ENCODE data around the gene RNFT2.

RNFT2 gene

GRCh38 chr12:116884871-116885270 lies 146.8 kb downstream of the RNFT2 start:
- peaks cover 42% of the 10 kb centered on the region for H3K4me1 ChIP-seq (ENCODE audit: control insufficient read depth, low read length)
- H3F3A ChIP-seq (ENCODE audit: control insufficient read depth, insufficient read depth): peaks cover 20% of the 10 kb centered on the region
- no peaks in the 10 kb centered on the region for H3K9me3 ChIP-seq (ENCODE audit: control insufficient read depth, insufficient read depth, low read length)
- H3K4me2 ChIP-seq (ENCODE audit: low read length): peak overlapping the region; percentile 31; the same call in 1 of the 2 replicates
- peaks cover 17% of the 10 kb centered on the region for H3K27me3 ChIP-seq (ENCODE audit: control insufficient read depth, low read length)
- peaks cover 9% of the 10 kb centered on the region for H3K79me2 ChIP-seq (ENCODE audit: control insufficient read depth, low read length)
- no peak for TF ChIP-seq CTCF (IDR thresholded peaks at IDR 0.05; ENCODE audit: low read depth, low read length, poor library complexity, severe bottlenecking)
- no peak for TF ChIP-seq EZH2phosphoT487 (IDR thresholded peaks at IDR 0.05; ENCODE audit: borderline replicate concordance, low read length)
- no peak overlapping the region for H3K27ac ChIP-seq (ENCODE audit: low read depth, low read length)
- no peaks in the 10 kb centered on the region for H4K20me1 ChIP-seq (ENCODE audit: control insufficient read depth, insufficient read depth, low read depth, low read length)
- H3K4me3 ChIP-seq (ENCODE audit: low read length): no peak overlapping the region
- H3K9me2 ChIP-seq (replicated peaks; ENCODE audit: control insufficient read depth, low read length): no peaks in the 10 kb centered on the region
- H3K36me3 ChIP-seq (ENCODE audit: control insufficient read depth, low read length): peaks cover 9% of the 10 kb centered on the region

GRCh38 chr12:116885491-116885890 lies 147.4 kb downstream of the RNFT2 start:
- TF ChIP-seq EZH2phosphoT487 (IDR thresholded peaks at IDR 0.05; ENCODE audit: borderline replicate concordance, low read length): no peak
- no peak for TF ChIP-seq CTCF (IDR thresholded peaks at IDR 0.05; ENCODE audit: low read depth, low read length, poor library complexity, severe bottlenecking)
- Histone ChIP-seq H3K27me3 (ENCODE audit: control insufficient read depth, low read length) (peaks cover 15% of the 10 kb centered on the region), H3K9me3 (ENCODE audit: control insufficient read depth, insufficient read depth, low read length) (no peaks in the 10 kb centered on the region), H3K4me3 (ENCODE audit: low read length) (no peak overlapping the region), H3K79me2 (ENCODE audit: control insufficient read depth, low read length) (peaks cover 3% of the 10 kb centered on the region), H3K36me3 (ENCODE audit: control insufficient read depth, low read length) (peaks cover 3% of the 10 kb centered on the region), H4K20me1 (ENCODE audit: control insufficient read depth, insufficient read depth, low read depth, low read length) (no peaks in the 10 kb centered on the region), H3K27ac (ENCODE audit: low read depth, low read length) (no peak overlapping the region), H3F3A (ENCODE audit: control insufficient read depth, insufficient read depth) (peaks cover 20% of the 10 kb centered on the region), H3K4me1 (ENCODE audit: control insufficient read depth, low read length) (peaks cover 42% of the 10 kb centered on the region), H3K9me2 (replicated peaks; ENCODE audit: control insufficient read depth, low read length) (no peaks in the 10 kb centered on the region), H3K4me2 (ENCODE audit: low read length) (peak overlapping the region; percentile 31)

GRCh38 chr12:116887244-116887643 lies 149.1 kb downstream of the RNFT2 start:
- H3K4me2 ChIP-seq (ENCODE audit: low read length): no peak overlapping the region
- peaks cover 33% of the 10 kb centered on the region for H3K4me1 ChIP-seq (ENCODE audit: control insufficient read depth, low read length)

More at GRCh38 chr12:116887244-116887643, 149.1 kb downstream of the RNFT2 start:
- Histone ChIP-seq H3K36me3 (ENCODE audit: control insufficient read depth, low read length) (no peaks in the 10 kb centered on the region), H3K27me3 (ENCODE audit: control insufficient read depth, low read length) (peaks cover 7% of the 10 kb centered on the region), H3K79me2 (ENCODE audit: control insufficient read depth, low read length) (no peaks in the 10 kb centered on the region), H3K9me3 (ENCODE audit: control insufficient read depth, insufficient read depth, low read length) (no peaks in the 10 kb centered on the region), H3K4me3 (ENCODE audit: low read length) (no peak overlapping the region), H3K9me2 (replicated peaks; ENCODE audit: control insufficient read depth, low read length) (no peaks in the 10 kb centered on the region), H3F3A (ENCODE audit: control insufficient read depth, insufficient read depth) (peaks cover 15% of the 10 kb centered on the region), H3K27ac (ENCODE audit: low read depth, low read length) (no peak overlapping the region), H4K20me1 (ENCODE audit: control insufficient read depth, insufficient read depth, low read depth, low read length) (no peaks in the 10 kb centered on the region)
- TF ChIP-seq EZH2phosphoT487 (IDR thresholded peaks at IDR 0.05; ENCODE audit: borderline replicate concordance, low read length): no peak
- TF ChIP-seq CTCF (IDR thresholded peaks at IDR 0.05; ENCODE audit: low read depth, low read length, poor library complexity, severe bottlenecking): no peak

All from DOHH2 (cell line).